ENCODE data around the gene DPP8. TPM values are rescaled to one million over a fixed set of nuclear protein-coding genes. Genes with fewer than 3 reads are reported as not detected.

The DPP8 gene
- total and polyA plus RNA-seq, 2 donors (not counting 1 experiment from before 2014, with no cell fraction given) = 29.9 to 45.4 TPM

GRCh38 chr15:65476903-65477302 lies 40.6 kb downstream of the DPP8 start:
- Histone ChIP-seq H3K79me2 (ENCODE audit: control insufficient read depth, insufficient read depth, low read length) (no peaks in the 10 kb centered on the region), H3K27me3 (ENCODE audit: control insufficient read depth, insufficient read depth, low read length) (no peaks in the 10 kb centered on the region), H3K9ac (ENCODE audit: insufficient read depth, low read length) (no peak overlapping the region), H2AFZ (ENCODE audit: low read length) (peak overlapping the region; percentile 11), H3K4me1 (ENCODE audit: control insufficient read depth, extremely low read depth, insufficient read depth, low read length) (peaks cover 5% of the 10 kb centered on the region), H3K4me3 (replicated peaks in 1 of 4; ENCODE audit: control extremely low read depth in 1 of 4, insufficient read depth in 1 of 4, low read depth in 3 of 4, low read length in 4 of 4) (no peak overlapping the region), H3K27ac (ENCODE audit: insufficient read depth, low read length) (peak overlapping the region; percentile 74), H4K20me1 (ENCODE audit: control insufficient read depth, extremely low read depth, insufficient read depth, low read length) (no peaks in the 10 kb centered on the region), H3K4me2 (ENCODE audit: extremely low read depth, insufficient read depth, low read length) (peak overlapping the region; percentile 51), H3K36me3 (ENCODE audit: control insufficient read depth, insufficient read depth, low read length) (peaks cover 3% of the 10 kb centered on the region), H3K9me3 (ENCODE audit: control insufficient read depth, insufficient read depth, low read depth, low read length) (no peaks in the 10 kb centered on the region)
- DNase-seq (ENCODE audit: low read depth in 2 of 2) = peak; percentile 69 to 90
- no peak for TF ChIP-seq EZH2 (IDR thresholded peaks at IDR 0.05; ENCODE audit: low read length, missing control alignments)
- no peak for TF ChIP-seq CTCF (conservative IDR thresholded peaks at IDR 0.05 in 1 of 2, IDR thresholded peaks at IDR 0.05 in 1 of 2; ENCODE audit: low read depth in 1 of 2, low read length in 2 of 2)

- H3K9ac ChIP-seq (ENCODE audit: insufficient read depth, low read length) = no peak overlapping the region
- H3K4me1 ChIP-seq (ENCODE audit: control insufficient read depth, extremely low read depth, insufficient read depth, low read length) = no peaks in the 10 kb centered on the region
- H3K4me2 ChIP-seq (ENCODE audit: extremely low read depth, insufficient read depth, low read length) = no peak overlapping the region
- H3K36me3 ChIP-seq (ENCODE audit: control insufficient read depth, insufficient read depth, low read length) = no peaks in the 10 kb centered on the region
- no peaks in the 10 kb centered on the region for H3K27me3 ChIP-seq (ENCODE audit: control insufficient read depth, insufficient read depth, low read length)
- no peaks in the 10 kb centered on the region for H4K20me1 ChIP-seq (ENCODE audit: control insufficient read depth, extremely low read depth, insufficient read depth, low read length)
- H2AFZ ChIP-seq (ENCODE audit: low read length) = no peak overlapping the region
- no peak overlapping the region for H3K27ac ChIP-seq (ENCODE audit: insufficient read depth, low read length)
- TF ChIP-seq CTCF (conservative IDR thresholded peaks at IDR 0.05 in 1 of 2, IDR thresholded peaks at IDR 0.05 in 1 of 2; ENCODE audit: low read depth in 1 of 2, low read length in 2 of 2) = no peak
- no peak for TF ChIP-seq EZH2 (IDR thresholded peaks at IDR 0.05; ENCODE audit: low read length, missing control alignments)
- H3K79me2 ChIP-seq (ENCODE audit: control insufficient read depth, insufficient read depth, low read length) = no peaks in the 10 kb centered on the region
- H3K9me3 ChIP-seq (ENCODE audit: control insufficient read depth, insufficient read depth, low read depth, low read length) = no peaks in the 10 kb centered on the region
- no peak overlapping the region for H3K4me3 ChIP-seq (replicated peaks in 1 of 4; ENCODE audit: control extremely low read depth in 1 of 4, insufficient read depth in 1 of 4, low read depth in 3 of 4, low read length in 4 of 4)
- DNase-seq (ENCODE audit: low read depth in 2 of 2) = no peak
Observed at GRCh38 chr15:65470866-65471265, 46.6 kb downstream of the DPP8 start.

- Histone ChIP-seq H3K9ac (ENCODE audit: insufficient read depth, low read length) (no peak overlapping the region), H3K27ac (ENCODE audit: insufficient read depth, low read length) (no peak overlapping the region), H3K4me2 (ENCODE audit: extremely low read depth, insufficient read depth, low read length) (no peak overlapping the region), H3K4me3 (replicated peaks in 1 of 4; ENCODE audit: control extremely low read depth in 1 of 4, insufficient read depth in 1 of 4, low read depth in 3 of 4, low read length in 4 of 4) (no peak overlapping the region), H3K27me3 (ENCODE audit: control insufficient read depth, insufficient read depth, low read length) (no peaks in the 10 kb centered on the region), H3K4me1 (ENCODE audit: control insufficient read depth, extremely low read depth, insufficient read depth, low read length) (no peaks in the 10 kb centered on the region), H4K20me1 (ENCODE audit: control insufficient read depth, extremely low read depth, insufficient read depth, low read length) (no peaks in the 10 kb centered on the region), H3K79me2 (ENCODE audit: control insufficient read depth, insufficient read depth, low read length) (no peaks in the 10 kb centered on the region), H2AFZ (ENCODE audit: low read length) (no peak overlapping the region), H3K9me3 (ENCODE audit: control insufficient read depth, insufficient read depth, low read depth, low read length) (no peaks in the 10 kb centered on the region), H3K36me3 (ENCODE audit: control insufficient read depth, insufficient read depth, low read length) (no peaks in the 10 kb centered on the region)
- no peak for DNase-seq (ENCODE audit: low read depth in 2 of 2)
- TF ChIP-seq EZH2 (IDR thresholded peaks at IDR 0.05; ENCODE audit: low read length, missing control alignments) = no peak
- TF ChIP-seq CTCF (conservative IDR thresholded peaks at IDR 0.05 in 1 of 2, IDR thresholded peaks at IDR 0.05 in 1 of 2; ENCODE audit: low read depth in 1 of 2, low read length in 2 of 2) = no peak
Observed at GRCh38 chr15:65468229-65468909, 49.1 kb downstream of the DPP8 start.
